PC-3 (cell line): ENCODE results near the gene PDE6A. TPM values are rescaled to one million over a fixed set of nuclear protein-coding genes. Genes with fewer than 3 reads are reported as not detected.

ENCODE experiments used
- ATAC-seq: fragments of 200-7000 bp; cut with Tn5 transposase; 2 replicates; pipeline ENCODE4 v1.9.1; 2020; ENCODE audit warnings: mild to moderate bottlenecking, moderate library complexity
- BruUV-seq: library from RNA; stranded (reverse); fragments of 400-500 nt; replicated peaks from 2 replicates; lab custom pipeline; 2021; lab: Mats Ljungman, UMichigan
- CTCF ChIA-PET: fragments of 300-600 bp; sonication (Branson Sonifier 250); formaldehyde crosslinking; loops from one replicate; lab custom pipeline; 2022; ENCODE audit warnings: antibody characterized with exemption; lab: Charles Lee
- POLR2A ChIA-PET: fragments of 300-600 bp; sonication (Branson Sonifier 250); formaldehyde crosslinking; loops from one replicate; lab custom pipeline; 2022; ENCODE audit warnings: antibody characterized with exemption; ENCODE audit not compliant: unreplicated experiment; lab: Charles Lee
- DNase-seq: peaks from one replicate; pipeline ENCODE4 v3.0.0-alpha.2; 2015
- H2AFZ ChIP-seq: fragments of 300-600 bp; sonication (generic); 2 replicates; pipeline ENCODE4 v1.6.0; 2016; ENCODE audit warnings: antibody characterized with exemption, low read length
- H3F3A ChIP-seq: fragments of 300-600 bp; sonication (generic); one replicate; pipeline ENCODE4 v1.6.0; 2017; ENCODE audit warnings: antibody characterized with exemption, low read length, control low read depth, mild to moderate bottlenecking; ENCODE audit not compliant: unreplicated experiment
- H3K27ac ChIP-seq: fragments of 300-600 bp; sonication (generic); 2 replicates; pipeline ENCODE4 v1.5.1; 2016; ENCODE audit warnings: mild to moderate bottlenecking, low read length
- H3K27me3 ChIP-seq: fragments of 300-600 bp; sonication (generic); 2 replicates; pipeline ENCODE4 v1.6.1; 2016; ENCODE audit warnings: low read length, mixed read lengths
- H3K36me3 ChIP-seq: fragments of 300-600 bp; sonication (generic); 2 replicates; pipeline ENCODE4 v1.6.1; 2016; ENCODE audit warnings: low read depth, mixed run types, low read length, mixed read lengths
- H3K4me1 ChIP-seq: fragments of 300-600 bp; sonication (generic); 2 replicates; pipeline ENCODE4 v1.5.1; 2016; ENCODE audit warnings: low read length; ENCODE audit not compliant: insufficient read depth
- H3K4me2 ChIP-seq: fragments of 300-600 bp; sonication (generic); 2 replicates; pipeline ENCODE4 v1.6.0; 2016; ENCODE audit warnings: low read length
- H3K4me3 ChIP-seq: fragments of 300-600 bp; sonication (generic); 2 replicates; pipeline ENCODE4 v1.5.1; 2016; ENCODE audit warnings: mild to moderate bottlenecking, low read length, mixed read lengths
- H3K79me2 ChIP-seq: fragments of 300-600 bp; sonication (generic); 2 replicates; pipeline ENCODE4 v1.6.1; 2017; ENCODE audit warnings: low read length, mixed read lengths
- H3K9ac ChIP-seq: fragments of 300-600 bp; sonication (generic); 2 replicates; pipeline ENCODE4 v1.6.0; 2016; ENCODE audit warnings: mild to moderate bottlenecking, low read length
- H3K9me2 ChIP-seq: fragments of 300-600 bp; sonication (generic); replicated peaks from 2 replicates; pipeline ENCODE4 v1.6.1; 2016; ENCODE audit warnings: mixed run types, low read length, mixed read lengths
- H3K9me3 ChIP-seq: fragments of 300-600 bp; sonication (generic); 2 replicates; pipeline ENCODE4 v1.6.1; 2016; ENCODE audit warnings: low read length, mixed read lengths
- H4K20me1 ChIP-seq: fragments of 300-600 bp; sonication (generic); 2 replicates; pipeline ENCODE4 v1.6.1; 2016; ENCODE audit warnings: low read length, mixed read lengths
- EZH2 ChIP-seq: fragments of 300-600 bp; sonication (generic); IDR thresholded peaks from one replicate; pipeline ENCODE4 v1.6.1; 2017; ENCODE audit warnings: antibody characterized with exemption, mild to moderate bottlenecking, low read length; ENCODE audit not compliant: unreplicated experiment
- EZH2phosphoT487 ChIP-seq: fragments of 300-600 bp; sonication (generic); IDR thresholded peaks from 2 replicates; pipeline ENCODE4 v1.6.1; 2018; ENCODE audit warnings: mild to moderate bottlenecking, antibody characterized with exemption, low read length, borderline replicate concordance
- intact Hi-C: fragments of 100-400 bp; cut with micrococcal nuclease; formaldehyde crosslinking; loops from 2 replicates; pipeline ENCODE4 v1.9.0; 2023
- total RNA-seq: library from RNA; depleted of rRNA; stranded (reverse); fragments of >200 nt; gene quantifications from 2 replicates; pipeline ENCODE4 v1.2.3, GENCODE V29; 2014
- TF ChIP-seq, protein P1 (sequence below): fragments of 300-600 bp; sonication (generic); conservative IDR thresholded peaks from 2 replicates; pipeline ENCODE4 v1.5.1; 2017; ENCODE audit warnings: antibody characterized with exemption, low read depth, mild to moderate bottlenecking, low read length

Gene PDE6A
- total RNA-seq, 1 experiment from 2014 or later, result not detected

DNA sequence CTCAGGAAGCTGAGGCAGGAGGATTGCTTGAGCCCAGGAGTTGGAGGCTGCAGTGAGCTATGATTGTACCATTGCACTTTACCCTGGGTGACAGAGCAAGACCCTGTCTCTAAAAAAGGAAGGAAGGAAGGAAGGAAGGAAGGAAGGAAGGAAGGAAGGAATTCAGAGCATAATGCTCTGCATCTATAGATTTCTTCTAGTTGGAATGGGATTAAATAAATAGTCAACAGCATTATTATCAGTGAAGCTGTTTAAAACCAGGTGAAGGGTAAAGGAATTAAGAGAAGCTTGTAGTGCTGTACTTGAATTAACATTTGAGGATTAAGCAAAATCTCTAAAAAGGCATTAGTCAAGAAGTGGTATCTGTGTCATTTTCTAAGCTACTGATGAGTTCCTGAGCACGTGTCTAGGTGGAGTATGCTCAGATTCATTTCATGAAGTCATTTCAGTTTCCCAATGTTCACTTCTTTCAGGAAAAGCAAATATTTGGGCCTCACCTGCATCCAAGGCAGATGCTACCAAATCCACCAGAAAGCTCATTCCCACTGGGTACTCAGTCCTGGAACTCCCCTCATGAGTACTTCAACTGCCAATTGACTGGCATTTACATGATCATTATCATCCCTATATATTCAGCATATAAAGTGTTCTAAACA is 8.4 kb downstream of the PDE6A start:
- Histone ChIP-seq H3K4me2 (no peak overlapping the region), H3K79me2 (no peaks in the 10 kb centered on the region), H3K36me3 (no peaks in the 10 kb centered on the region), H3K9me3 (no peaks in the 10 kb centered on the region), H3K27me3 (no peaks in the 10 kb centered on the region), H3K9ac (no peak overlapping the region), H3K27ac (0 out of 2 replicates have a peak overlapping the region, but pooled peaks have one; percentile 91), H3K9me2 (no peaks in the 10 kb centered on the region), H3K4me3 (no peak overlapping the region), H3F3A (peaks cover 19% of the 10 kb centered on the region), H3K4me1 (peaks cover 60% of the 10 kb centered on the region), H4K20me1 (no peaks in the 10 kb centered on the region), H2AFZ (no peak overlapping the region)
- TF ChIP-seq EZH2 (no peak), EZH2phosphoT487 (no peak)
- TF ChIP-seq, protein P1, sequence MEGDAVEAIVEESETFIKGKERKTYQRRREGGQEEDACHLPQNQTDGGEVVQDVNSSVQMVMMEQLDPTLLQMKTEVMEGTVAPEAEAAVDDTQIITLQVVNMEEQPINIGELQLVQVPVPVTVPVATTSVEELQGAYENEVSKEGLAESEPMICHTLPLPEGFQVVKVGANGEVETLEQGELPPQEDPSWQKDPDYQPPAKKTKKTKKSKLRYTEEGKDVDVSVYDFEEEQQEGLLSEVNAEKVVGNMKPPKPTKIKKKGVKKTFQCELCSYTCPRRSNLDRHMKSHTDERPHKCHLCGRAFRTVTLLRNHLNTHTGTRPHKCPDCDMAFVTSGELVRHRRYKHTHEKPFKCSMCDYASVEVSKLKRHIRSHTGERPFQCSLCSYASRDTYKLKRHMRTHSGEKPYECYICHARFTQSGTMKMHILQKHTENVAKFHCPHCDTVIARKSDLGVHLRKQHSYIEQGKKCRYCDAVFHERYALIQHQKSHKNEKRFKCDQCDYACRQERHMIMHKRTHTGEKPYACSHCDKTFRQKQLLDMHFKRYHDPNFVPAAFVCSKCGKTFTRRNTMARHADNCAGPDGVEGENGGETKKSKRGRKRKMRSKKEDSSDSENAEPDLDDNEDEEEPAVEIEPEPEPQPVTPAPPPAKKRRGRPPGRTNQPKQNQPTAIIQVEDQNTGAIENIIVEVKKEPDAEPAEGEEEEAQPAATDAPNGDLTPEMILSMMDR, result no peak
- no peak for ATAC-seq
- DNase-seq, result no peak
- intact Hi-C loops, result no loop called here
- ChIA-PET CTCF (interaction anchor here (0.6 to 1.3 kb wide), 4 partner anchors 24 to 166 kb away, joined by 3 to 7 read pairs (median 6); no protein-coding TSS in a partner anchor), POLR2A (interaction anchor here (0.6 kb wide), 1 partner anchor 66 kb away, joined by 3 read pairs; no protein-coding TSS in a partner anchor)
- no TSS peak for BruUV-seq

DNA sequence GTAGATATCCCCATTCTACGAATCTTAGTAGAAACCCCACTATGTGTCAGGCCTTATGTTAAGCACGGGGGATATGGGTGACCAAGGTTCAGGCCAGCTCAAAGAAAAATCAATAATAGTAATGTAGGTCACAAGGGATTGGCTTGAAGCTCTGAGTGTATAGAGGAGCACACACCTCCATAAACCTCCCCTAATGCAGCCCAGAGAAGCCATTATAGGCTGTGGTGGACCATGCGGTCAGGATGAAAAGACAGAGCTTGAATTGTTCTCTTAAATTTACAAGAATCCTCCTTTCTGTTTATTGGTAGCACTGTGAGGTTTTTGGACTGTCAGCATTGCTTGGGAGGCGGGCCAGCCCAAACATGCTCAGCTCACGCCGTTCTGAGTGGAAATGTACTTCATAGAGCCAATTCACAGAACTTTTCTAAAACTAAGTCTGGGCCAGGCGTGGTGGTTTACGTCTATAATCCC is 9.1 kb downstream of the PDE6A start:
- DNase-seq (no peak), ATAC-seq (no peak)
- CTCF ChIA-PET, result interaction anchor here (0.6 to 0.9 kb wide), 2 partner anchors 56 to 83 kb away, joined by 4 to 7 read pairs; no protein-coding TSS in a partner anchor
- no peak overlapping the region for H3K27ac ChIP-seq
- H3K27me3 ChIP-seq, result no peaks in the 10 kb centered on the region
- no peak overlapping the region for H3K4me2 ChIP-seq
- no peaks in the 10 kb centered on the region for H3K9me3 ChIP-seq
- intact Hi-C loops, result no loop called here
- no peaks in the 10 kb centered on the region for H3K36me3 ChIP-seq
- no peaks in the 10 kb centered on the region for H3K79me2 ChIP-seq
- no peaks in the 10 kb centered on the region for H3K9me2 ChIP-seq
- no TSS peak for BruUV-seq
- peaks cover 19% of the 10 kb centered on the region for H3F3A ChIP-seq
- TF ChIP-seq EZH2 (no peak), EZH2phosphoT487 (no peak)
- TF ChIP-seq, protein P1, result no peak
- no peak overlapping the region for H2AFZ ChIP-seq
- POLR2A ChIA-PET, result no interaction called here
- H3K4me3 ChIP-seq, result no peak overlapping the region
- H3K9ac ChIP-seq, result no peak overlapping the region
- no peaks in the 10 kb centered on the region for H4K20me1 ChIP-seq
- H3K4me1 ChIP-seq, result peaks cover 57% of the 10 kb centered on the region
